ENCODE data around the gene SCNN1A. TPM values are rescaled to one million over a fixed set of nuclear protein-coding genes. Genes with fewer than 3 reads are reported as not detected.
A peak's percentile ranks its signal among the peaks of the same experiment; 100 is the strongest.

SCNN1A gene
- total RNA-seq, 4 donors from 2014 or later, result 1.3 to 38.3 (median 7.3) TPM

DNA sequence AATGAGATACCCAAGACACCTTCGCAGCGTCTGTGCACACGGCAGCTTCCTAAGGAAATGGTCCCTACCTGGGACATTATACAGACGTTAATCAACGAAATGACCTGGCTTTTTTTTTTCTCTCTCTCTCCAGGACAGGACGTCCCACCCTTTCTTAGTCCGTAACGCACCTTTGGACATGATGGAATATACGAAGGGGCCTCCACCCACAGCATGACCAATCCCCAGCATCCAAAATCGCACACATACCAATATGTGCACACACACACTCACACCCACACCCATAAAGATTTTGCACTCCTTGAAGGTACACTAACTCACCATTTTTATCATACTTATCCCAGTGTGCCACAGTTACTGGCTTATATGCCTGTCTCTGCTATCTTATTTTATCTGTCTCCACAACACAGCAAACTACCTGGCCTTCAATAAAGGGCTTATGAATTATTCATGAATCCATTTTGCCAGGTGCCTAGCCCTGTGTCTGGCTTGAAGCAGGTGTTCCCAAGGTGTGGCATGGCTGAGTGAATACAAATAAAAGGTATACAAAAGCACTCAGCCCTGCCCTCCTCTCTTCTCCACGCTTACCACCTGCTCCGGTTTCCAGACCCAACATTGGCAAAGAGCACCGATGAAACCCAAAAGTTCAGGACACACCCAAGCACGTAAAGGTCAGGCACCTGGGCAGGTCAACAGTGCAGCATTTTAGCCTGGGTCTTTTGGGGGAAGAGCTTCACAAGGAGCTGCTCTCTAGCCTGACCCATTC lies 2.2 kb downstream of the SCNN1A start:
- Histone ChIP-seq H3K4me1 (peaks cover 15 to 17% of the 10 kb centered on the region in 2 donors), H3K4me3 (no peak overlapping the region), H3K27ac (peak overlapping the region; percentile 85 to 87), H3K9me3 (no peaks in the 10 kb centered on the region), H3K27me3 (no peaks in the 10 kb centered on the region), H3K36me3 (no peaks in the 10 kb centered on the region)
- TF ChIP-seq POLR2A (IDR thresholded peaks at IDR 0.05), result no peak
- DNase-seq, result no peak
- intact Hi-C loops (cut with DNase I; ENCODE audit: low total_unique reads), result no loop called here

DNA sequence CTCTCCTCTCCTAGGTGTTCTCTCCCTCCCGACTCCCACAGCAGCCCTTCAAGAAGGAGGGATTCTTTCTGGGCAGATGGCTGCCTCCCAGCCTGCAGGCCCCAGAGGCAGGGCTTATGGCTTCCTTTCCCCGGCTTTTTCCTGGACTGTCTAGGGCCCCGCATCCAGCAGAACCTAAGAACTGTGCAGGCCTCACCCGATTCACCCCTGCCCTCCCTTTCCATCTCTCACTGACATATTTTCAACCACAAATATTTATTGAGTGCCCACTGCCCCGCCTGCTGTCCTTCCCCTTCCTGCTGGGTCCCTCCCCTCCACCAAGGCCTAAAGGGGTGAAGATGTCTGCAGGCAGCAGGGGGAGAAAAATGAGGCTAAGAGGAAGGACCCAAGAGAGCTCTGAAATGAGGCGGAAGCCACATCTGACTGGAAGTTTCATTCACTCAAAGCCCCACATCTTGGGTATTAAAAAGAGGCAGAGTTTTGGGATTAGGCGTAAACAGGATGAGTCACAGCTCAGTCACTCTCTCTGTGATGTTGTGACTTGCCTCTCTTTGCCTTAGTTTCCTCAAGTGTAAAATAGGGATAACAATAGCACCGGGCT lies 2.9 kb downstream of the SCNN1A start:
- H3K9me3 ChIP-seq, result no peaks in the 10 kb centered on the region
- peak in 1 of 2 donors; percentile 24 for DNase-seq
- H3K4me1 ChIP-seq, result peaks cover 14 to 16% of the 10 kb centered on the region in 2 donors
- H3K36me3 ChIP-seq, result no peaks in the 10 kb centered on the region
- intact Hi-C loops (cut with DNase I; ENCODE audit: low total_unique reads), result no loop called here
- TF ChIP-seq, protein P1, sequence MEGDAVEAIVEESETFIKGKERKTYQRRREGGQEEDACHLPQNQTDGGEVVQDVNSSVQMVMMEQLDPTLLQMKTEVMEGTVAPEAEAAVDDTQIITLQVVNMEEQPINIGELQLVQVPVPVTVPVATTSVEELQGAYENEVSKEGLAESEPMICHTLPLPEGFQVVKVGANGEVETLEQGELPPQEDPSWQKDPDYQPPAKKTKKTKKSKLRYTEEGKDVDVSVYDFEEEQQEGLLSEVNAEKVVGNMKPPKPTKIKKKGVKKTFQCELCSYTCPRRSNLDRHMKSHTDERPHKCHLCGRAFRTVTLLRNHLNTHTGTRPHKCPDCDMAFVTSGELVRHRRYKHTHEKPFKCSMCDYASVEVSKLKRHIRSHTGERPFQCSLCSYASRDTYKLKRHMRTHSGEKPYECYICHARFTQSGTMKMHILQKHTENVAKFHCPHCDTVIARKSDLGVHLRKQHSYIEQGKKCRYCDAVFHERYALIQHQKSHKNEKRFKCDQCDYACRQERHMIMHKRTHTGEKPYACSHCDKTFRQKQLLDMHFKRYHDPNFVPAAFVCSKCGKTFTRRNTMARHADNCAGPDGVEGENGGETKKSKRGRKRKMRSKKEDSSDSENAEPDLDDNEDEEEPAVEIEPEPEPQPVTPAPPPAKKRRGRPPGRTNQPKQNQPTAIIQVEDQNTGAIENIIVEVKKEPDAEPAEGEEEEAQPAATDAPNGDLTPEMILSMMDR (IDR thresholded peaks at IDR 0.05), result no peak
- TF ChIP-seq POLR2A (IDR thresholded peaks at IDR 0.05), result no peak
- no peak overlapping the region for H3K4me3 ChIP-seq
- peak overlapping the region; percentile 85 to 87 for H3K27ac ChIP-seq
- no peaks in the 10 kb centered on the region for H3K27me3 ChIP-seq

DNA sequence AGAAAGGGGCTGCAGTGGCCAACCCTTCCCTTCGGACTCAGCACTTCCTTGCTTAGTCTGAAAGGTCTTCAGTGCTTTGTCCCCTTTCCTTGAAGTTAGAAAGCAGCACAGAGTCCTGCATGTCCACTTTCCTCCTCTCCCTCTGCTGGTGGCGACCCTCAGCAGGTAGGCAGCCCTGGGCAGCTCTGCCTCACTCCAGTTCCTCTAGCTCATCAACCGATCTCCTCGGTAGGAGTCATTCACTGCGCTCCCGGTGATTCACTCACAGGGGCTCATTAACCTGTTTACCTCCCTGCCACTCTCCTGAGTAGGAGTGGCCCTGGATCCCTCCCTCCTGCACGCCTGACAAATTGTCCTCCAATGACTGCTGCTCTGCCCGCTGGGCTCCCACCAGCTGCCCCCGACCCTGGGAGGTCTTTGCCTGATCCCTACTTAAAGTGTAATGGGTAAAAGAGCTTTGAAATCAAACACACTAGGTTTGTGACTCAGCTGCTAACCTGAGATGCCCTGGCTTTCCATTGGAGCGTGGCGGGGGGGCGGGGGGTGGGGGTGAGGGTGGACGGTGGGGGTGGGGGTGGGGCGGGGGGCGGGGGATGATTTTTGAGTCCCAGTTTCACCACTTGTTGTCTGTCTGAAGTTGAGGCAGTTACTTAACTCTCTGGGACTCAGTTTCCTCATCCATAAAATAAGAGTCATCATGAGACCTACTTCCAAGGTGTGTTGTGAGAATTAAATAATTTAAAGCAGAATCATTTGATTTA lies 4.2 kb downstream of the SCNN1A start:
- DNase-seq, result peak; percentile 43 to 75
- no peaks in the 10 kb centered on the region for H3K27me3 ChIP-seq
- intact Hi-C loops (cut with DNase I; ENCODE audit: low total_unique reads), result no loop called here
- no peak overlapping the region for H3K4me3 ChIP-seq
- H3K9me3 ChIP-seq, result no peaks in the 10 kb centered on the region
- H3K4me1 ChIP-seq, result peaks cover 5 to 6% of the 10 kb centered on the region in 2 donors
- TF ChIP-seq, protein P1 (IDR thresholded peaks at IDR 0.05), result peak in 1 of 4 experiments; percentile 13
- peak in 1 of 2 donors; percentile 28 for TF ChIP-seq POLR2A (IDR thresholded peaks at IDR 0.05)
- H3K27ac ChIP-seq, result peak overlapping the region; percentile 85 to 87
- no peaks in the 10 kb centered on the region for H3K36me3 ChIP-seq

DNA sequence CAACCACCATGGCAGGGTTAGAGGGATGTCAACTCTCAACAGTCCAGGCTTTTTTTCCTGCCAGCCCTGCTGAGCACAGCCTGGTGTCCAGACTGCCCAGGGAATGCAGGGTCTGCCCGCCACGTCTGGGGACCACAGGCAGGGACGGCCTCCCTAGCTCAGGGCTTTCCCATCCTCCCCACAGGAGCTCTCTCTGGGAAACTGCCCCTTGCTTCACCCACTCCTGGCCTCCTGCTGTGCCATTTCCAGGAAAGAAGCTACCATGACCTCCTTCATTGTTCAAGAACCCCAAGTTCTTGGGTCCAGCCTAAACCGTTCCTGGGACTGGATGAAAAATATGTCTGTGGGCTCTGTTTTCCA lies 4.8 kb downstream of the SCNN1A start:
- peak overlapping the region; percentile 28 to 58 for H3K27ac ChIP-seq
- intact Hi-C loops (cut with DNase I; ENCODE audit: low total_unique reads), result no loop called here
- no peaks in the 10 kb centered on the region for H3K36me3 ChIP-seq
- no peak overlapping the region for H3K4me3 ChIP-seq
- TF ChIP-seq, protein P1 (IDR thresholded peaks at IDR 0.05), result no peak
- no peak for TF ChIP-seq POLR2A (IDR thresholded peaks at IDR 0.05)
- H3K4me1 ChIP-seq, result no peaks in the 10 kb centered on the region
- H3K27me3 ChIP-seq, result no peaks in the 10 kb centered on the region
- DNase-seq, result no peak
- H3K9me3 ChIP-seq, result no peaks in the 10 kb centered on the region

DNA sequence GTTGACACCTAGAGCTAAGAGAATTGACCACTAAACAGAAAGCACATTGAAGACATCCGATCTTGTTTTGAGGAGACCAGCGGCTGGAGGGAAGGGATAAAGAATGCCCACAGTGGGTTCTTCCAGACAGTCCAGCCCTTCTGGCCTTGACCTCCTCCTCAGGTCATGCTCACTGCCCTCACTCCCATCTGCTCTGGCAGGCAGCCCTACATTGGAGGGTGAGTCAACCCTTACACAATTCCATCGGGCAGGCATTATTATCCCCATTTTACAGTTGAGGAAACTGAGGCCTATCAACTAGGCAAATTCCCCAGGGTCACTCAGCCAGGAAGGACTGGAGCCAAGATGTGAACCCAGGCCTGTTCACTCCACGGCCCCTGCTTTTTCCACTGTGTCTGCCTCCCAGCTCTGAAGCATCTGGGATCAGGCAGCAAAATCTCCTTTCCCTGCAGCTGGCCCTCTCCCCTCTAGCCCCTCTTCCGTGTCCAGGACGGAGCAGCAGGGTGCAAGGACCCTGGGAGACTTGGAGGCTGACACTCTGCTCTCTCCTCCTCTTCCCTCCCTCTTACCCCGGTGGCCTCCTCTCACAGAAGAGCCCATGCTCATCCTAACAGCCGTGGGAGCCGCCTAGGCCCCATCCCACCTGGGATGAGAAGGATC lies 5.3 kb downstream of the SCNN1A start:
- Histone ChIP-seq H3K36me3 (no peaks in the 10 kb centered on the region), H3K9me3 (no peaks in the 10 kb centered on the region), H3K27me3 (no peaks in the 10 kb centered on the region), H3K4me3 (no peak overlapping the region), H3K27ac (peak overlapping the region; percentile 28 to 58), H3K4me1 (no peaks in the 10 kb centered on the region)
- intact Hi-C loops (cut with DNase I; ENCODE audit: low total_unique reads), result no loop called here
- no peak for DNase-seq
- TF ChIP-seq, protein P1 (IDR thresholded peaks at IDR 0.05), result no peak
- no peak for TF ChIP-seq POLR2A (IDR thresholded peaks at IDR 0.05)
